Lower leg skin (tissue), 4 donors: ENCODE results near the gene ZP1. TPM values are rescaled to one million over a fixed set of nuclear protein-coding genes. Genes with fewer than 3 reads are reported as not detected.

Experiments used
- DNase-seq, 2 donors: peaks; one replicate each; pipeline ENCODE4 v3.0.0-alpha.2; 2019; ENCODE audit warnings: low spot score in 2 of 2
- H3K4me3 ChIP-seq: fragments of 200-600 bp; sonication (generic); 2 replicates; pipeline ENCODE4 v1.5.1; 2017; ENCODE audit warnings: mild to moderate bottlenecking, low read depth; ENCODE audit not compliant: poor library complexity, severe bottlenecking
- POLR2A ChIP-seq, 2 donors: fragments of 450-650 bp; IDR thresholded peaks; one replicate each; pipeline ENCODE4 v1.6.1; 2016 to 2017; ENCODE audit warnings: antibody characterized with exemption in 2 of 2, mild to moderate bottlenecking in 1 of 2, moderate library complexity in 1 of 2
- WGBS, 2 donors: methylation state at CpG; one replicate each; pipeline ENCODE4 v1.1.5; 2018; 5-methylcytosine and 5-hydroxymethylcytosine counted together
- intact Hi-C: fragments of 100-400 bp; cut with DNase I; formaldehyde crosslinking; loops from one replicate; pipeline ENCODE4 v1.15.0; 2023; ENCODE audit warnings: low total_unique reads
- total RNA-seq, 4 donors: library from RNA; depleted of rRNA; stranded (reverse); fragments of >200 nt; gene quantifications; one replicate each; pipeline ENCODE4 v1.1.0, GENCODE V29; 2016
- TF ChIP-seq, protein P1 (sequence below), 3 donors: fragments of 450-650 bp; IDR thresholded peaks; one replicate each; pipeline ENCODE4 v1.5.1; 2016; ENCODE audit warnings: antibody characterized with exemption in 3 of 3, mild to moderate bottlenecking in 3 of 3, moderate library complexity in 2 of 3

Gene ZP1
- total RNA-seq, 4 donors from 2014 or later = 0.25 to 0.26 TPM; not detected in 2

DNA sequence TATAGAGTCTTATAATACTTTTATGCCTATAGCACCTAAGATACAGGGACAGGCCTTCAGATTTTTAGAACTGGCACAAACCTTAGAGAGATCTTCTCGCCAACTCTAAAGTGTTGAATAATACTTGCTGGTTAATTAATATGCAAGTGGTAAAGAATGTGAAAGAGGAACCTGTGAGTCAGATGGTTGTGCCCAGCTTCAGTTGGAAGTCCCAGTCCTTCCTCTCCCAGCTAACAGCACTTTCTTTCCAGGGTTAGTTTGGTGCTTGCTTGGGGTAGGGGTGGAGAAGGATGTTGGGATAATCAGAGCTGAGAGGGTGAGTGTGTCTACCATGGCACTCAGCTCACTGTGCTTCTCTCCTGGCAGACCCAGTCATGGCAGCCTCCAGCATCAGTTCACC, 52.0 kb downstream of the ZP1 start:
- H3K4me3 ChIP-seq = no peak overlapping the region
- 46 to 50% methylated on average over 1 of the region's 1 CpG for WGBS, 2 donors
- TF ChIP-seq POLR2A (IDR thresholded peaks at IDR 0.05) = no peak
- TF ChIP-seq, protein P1, sequence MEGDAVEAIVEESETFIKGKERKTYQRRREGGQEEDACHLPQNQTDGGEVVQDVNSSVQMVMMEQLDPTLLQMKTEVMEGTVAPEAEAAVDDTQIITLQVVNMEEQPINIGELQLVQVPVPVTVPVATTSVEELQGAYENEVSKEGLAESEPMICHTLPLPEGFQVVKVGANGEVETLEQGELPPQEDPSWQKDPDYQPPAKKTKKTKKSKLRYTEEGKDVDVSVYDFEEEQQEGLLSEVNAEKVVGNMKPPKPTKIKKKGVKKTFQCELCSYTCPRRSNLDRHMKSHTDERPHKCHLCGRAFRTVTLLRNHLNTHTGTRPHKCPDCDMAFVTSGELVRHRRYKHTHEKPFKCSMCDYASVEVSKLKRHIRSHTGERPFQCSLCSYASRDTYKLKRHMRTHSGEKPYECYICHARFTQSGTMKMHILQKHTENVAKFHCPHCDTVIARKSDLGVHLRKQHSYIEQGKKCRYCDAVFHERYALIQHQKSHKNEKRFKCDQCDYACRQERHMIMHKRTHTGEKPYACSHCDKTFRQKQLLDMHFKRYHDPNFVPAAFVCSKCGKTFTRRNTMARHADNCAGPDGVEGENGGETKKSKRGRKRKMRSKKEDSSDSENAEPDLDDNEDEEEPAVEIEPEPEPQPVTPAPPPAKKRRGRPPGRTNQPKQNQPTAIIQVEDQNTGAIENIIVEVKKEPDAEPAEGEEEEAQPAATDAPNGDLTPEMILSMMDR (IDR thresholded peaks at IDR 0.05) = no peak
- intact Hi-C loops = no loop called here
- DNase-seq = no peak

DNA sequence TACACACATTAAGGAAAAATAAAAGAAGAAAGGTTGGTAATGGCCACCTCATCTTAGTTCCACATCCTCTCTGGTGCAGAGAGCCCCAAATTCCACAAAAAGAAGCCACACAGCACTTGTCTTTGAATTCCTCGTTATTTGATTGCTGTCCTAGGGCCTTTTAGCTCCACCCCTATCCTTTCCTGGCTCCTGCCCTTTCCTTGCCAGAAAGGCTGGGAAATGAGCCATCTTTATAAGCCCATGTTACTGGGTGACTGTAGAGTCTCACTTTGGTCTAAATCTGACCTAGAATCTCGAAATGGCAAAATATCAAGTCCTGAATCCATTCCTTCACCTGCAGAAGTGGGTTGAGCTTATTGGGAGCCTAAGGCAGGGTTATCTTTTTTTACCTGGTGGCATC, 52.6 kb downstream of the ZP1 start:
- DNase-seq = no peak
- WGBS, 2 donors = 42 to 53% methylated on average over 2 of the region's 2 CpGs
- TF ChIP-seq, protein P1 (IDR thresholded peaks at IDR 0.05) = no peak
- TF ChIP-seq POLR2A (IDR thresholded peaks at IDR 0.05) = no peak
- intact Hi-C loops = no loop called here
- H3K4me3 ChIP-seq = no peak overlapping the region

DNA sequence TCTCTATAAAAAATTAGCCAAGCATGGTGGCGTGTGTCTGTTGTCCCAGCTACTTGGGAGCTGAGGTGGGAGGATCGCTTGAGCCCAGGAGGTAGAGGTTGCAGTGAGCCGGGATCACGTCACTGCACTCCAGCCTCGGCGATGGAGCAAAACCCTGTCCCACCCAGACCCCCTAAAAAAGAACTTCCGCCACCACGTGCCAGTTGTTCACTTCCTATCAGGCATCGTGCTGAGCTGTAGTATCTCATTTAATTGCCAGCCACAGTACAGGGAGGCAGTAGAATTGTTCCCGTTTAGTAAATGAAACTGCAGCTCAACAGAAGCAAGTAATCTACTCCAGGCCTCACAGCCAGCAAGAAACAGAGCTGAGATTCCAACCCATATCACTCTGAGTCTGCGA, 53.9 kb downstream of the ZP1 start:
- WGBS, 2 donors = 95 to 96% methylated on average over 11 of the region's 11 CpGs
- DNase-seq = no peak
- TF ChIP-seq, protein P1 (IDR thresholded peaks at IDR 0.05) = no peak
- no peak for TF ChIP-seq POLR2A (IDR thresholded peaks at IDR 0.05)
- intact Hi-C loops = no loop called here
- H3K4me3 ChIP-seq = no peak overlapping the region

DNA sequence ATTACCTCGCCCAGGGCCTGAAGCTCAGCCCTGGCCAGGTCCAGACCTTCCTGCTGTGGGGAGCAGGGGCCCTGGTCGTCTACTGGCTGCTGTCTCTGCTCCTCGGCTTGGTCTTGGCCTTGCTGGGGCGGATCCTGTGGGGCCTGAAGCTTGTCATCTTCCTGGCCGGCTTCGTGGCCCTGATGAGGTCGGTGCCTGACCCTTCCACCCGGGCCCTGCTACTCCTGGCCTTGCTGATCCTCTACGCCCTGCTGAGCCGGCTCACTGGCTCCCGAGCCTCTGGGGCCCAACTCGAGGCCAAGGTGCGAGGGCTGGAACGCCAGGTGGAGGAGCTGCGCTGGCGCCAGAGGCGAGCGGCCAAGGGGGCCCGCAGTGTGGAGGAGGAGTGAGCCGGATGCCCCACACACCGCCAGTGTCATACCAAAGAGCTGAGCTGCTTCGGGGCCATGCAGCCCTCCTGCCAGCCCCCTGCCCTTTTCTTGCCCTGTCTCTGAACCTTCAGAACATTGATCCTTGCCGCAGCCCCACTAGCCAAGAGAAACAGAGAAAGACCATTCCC, 54.5 kb downstream of the ZP1 start:
- H3K4me3 ChIP-seq = no peak overlapping the region
- TF ChIP-seq, protein P1 (IDR thresholded peaks at IDR 0.05) = no peak
- no peak for TF ChIP-seq POLR2A (IDR thresholded peaks at IDR 0.05)
- DNase-seq = no peak
- WGBS, 2 donors = 87 to 92% methylated on average over 9 to 23 of the region's 23 CpGs
- intact Hi-C loops = no loop called here

DNA sequence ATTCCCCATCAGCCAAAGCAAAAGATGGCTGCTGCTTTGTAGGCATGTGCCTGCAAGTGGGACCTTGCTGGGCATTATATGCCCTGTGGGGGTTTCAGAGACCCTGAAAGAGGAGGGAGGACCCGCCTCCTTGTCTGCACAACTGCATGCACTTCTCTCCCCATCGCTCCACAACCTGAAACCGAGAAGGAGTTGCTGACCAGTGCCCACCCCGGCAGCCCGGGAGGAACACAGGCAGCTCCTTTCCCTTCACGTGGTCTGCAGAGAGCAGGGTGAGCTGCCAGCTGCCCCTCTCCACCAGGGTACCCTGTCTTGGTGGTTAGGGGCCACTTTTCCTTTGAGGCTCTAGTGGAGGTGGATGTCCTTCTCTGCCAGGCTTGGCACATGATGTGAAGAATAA, 55.6 kb downstream of the ZP1 start:
- WGBS, 2 donors = 85 to 90% methylated on average over 5 to 6 of the region's 6 CpGs
- intact Hi-C loops = no loop called here

More for the DNA sequence above, 55.6 kb downstream of the ZP1 start:
- H3K4me3 ChIP-seq = no peak overlapping the region
- no peak for TF ChIP-seq POLR2A (IDR thresholded peaks at IDR 0.05)
- TF ChIP-seq, protein P1 (IDR thresholded peaks at IDR 0.05) = no peak
- DNase-seq = no peak
